ENCODE data around the gene CHFR. TPM values are rescaled to one million over a fixed set of nuclear protein-coding genes. Genes with fewer than 3 reads are reported as not detected.

Gene CHFR
- total and polyA plus RNA-seq, 12 donors: 14.9 to 54.4 (median 26.6) TPM

GRCh38 chr12:132783917-132784531, 103.4 kb downstream of the CHFR start:
- Histone ChIP-seq H3K36me3 (replicated peaks in 1 of 2) (peaks cover 0 to 84% of the 10 kb centered on the region in 2 donors), H3K27ac (no peak overlapping the region), H3K4me3 (no peak overlapping the region), H3K4me1 (replicated peaks in 1 of 2) (no peaks in the 10 kb centered on the region), H3K27me3 (no peaks in the 10 kb centered on the region), H3K9me3 (replicated peaks in 1 of 3) (no peaks in the 10 kb centered on the region)
- intact Hi-C loops (cut with DNase I): no loop called here
- TF ChIP-seq POLR2A (IDR thresholded peaks at IDR 0.05) (no peak), CTCF (IDR thresholded peaks at IDR 0.05) (no peak)
- WGBS, 4 donors: 80 to 88% (median 86%) methylated on average over 15 to 22 of the region's 22 CpGs
- peak in 5 of 7 donors; percentile 30 to 67 (median 53) for DNase-seq

Other genes with a start within 250 kb of the CHFR start
- 10 to 100 TPM in 6 of 9 donors, 1 to 10 TPM in 3; 4.7 to 28.6 (median 15.2) TPM for gene POLE, start 200.3 kb downstream of the CHFR start, total RNA-seq
- 10 to 100 TPM in 2 of 3 donors, 1 to 10 TPM in 1; 4.0 to 43.2 (median 29.9) TPM for gene POLE, start 200.3 kb downstream of the CHFR start, polyA plus RNA-seq
- gene PXMP2, start 200.0 kb downstream of the CHFR start, total RNA-seq: 10 to 100 TPM; 12.6 to 51.7 (median 23.5) TPM
- 1 to 10 TPM; 8.2 to 9.0 (median 8.6) TPM for gene PXMP2, start 200.0 kb downstream of the CHFR start, polyA plus RNA-seq
- 10 to 100 TPM; 23.8 to 53.6 (median 36.1) TPM for gene PGAM5, start 176.8 kb downstream of the CHFR start, total RNA-seq
- 10 to 100 TPM; 12.7 to 29.9 (median 16.7) TPM for gene PGAM5, start 176.8 kb downstream of the CHFR start, polyA plus RNA-seq
- gene ANKLE2, start 125.8 kb downstream of the CHFR start, total RNA-seq: 10 to 100 TPM; 43.6 to 76.1 (median 60.9) TPM
- gene ANKLE2, start 125.8 kb downstream of the CHFR start, polyA plus RNA-seq: 10 to 100 TPM; 53.3 to 70.5 (median 56.6) TPM
- 10 to 100 TPM; 34.0 to 83.5 (median 55.7) TPM for gene GOLGA3, start 58.7 kb downstream of the CHFR start, total RNA-seq
- 10 to 100 TPM; 11.7 to 30.1 (median 20.3) TPM for gene GOLGA3, start 58.7 kb downstream of the CHFR start, polyA plus RNA-seq
- 10 to 100 TPM in 4 of 9 donors, 1 to 10 TPM in 5; 3.7 to 16.3 (median 9.0) TPM for gene ZNF605, start 68.7 kb upstream of the CHFR start, total RNA-seq
- gene ZNF605, start 68.7 kb upstream of the CHFR start, polyA plus RNA-seq: 10 to 100 TPM in 1 of 3 donors, 1 to 10 TPM in 2; 2.7 to 12.8 (median 6.3) TPM
- gene ZNF26, start 98.8 kb upstream of the CHFR start, total RNA-seq: 10 to 100 TPM in 4 of 9 donors, 1 to 10 TPM in 5; 1.1 to 13.4 (median 9.2) TPM
- gene ZNF26, start 98.8 kb upstream of the CHFR start, polyA plus RNA-seq: 1 to 10 TPM; 2.9 to 5.0 (median 4.2) TPM
- 10 to 100 TPM in 8 of 9 donors, 1 to 10 TPM in 1; 8.0 to 42.3 (median 20.2) TPM for gene ZNF84, start 149.9 kb upstream of the CHFR start, total RNA-seq
- gene ZNF84, start 149.9 kb upstream of the CHFR start, polyA plus RNA-seq: 10 to 100 TPM; 14.8 to 22.2 (median 17.0) TPM
- 10 to 100 TPM in 7 of 9 donors, 1 to 10 TPM in 2; 6.5 to 24.3 (median 18.0) TPM for gene ZNF140, start 193.3 kb upstream of the CHFR start, total RNA-seq
- 10 to 100 TPM; 24.8 to 37.3 (median 26.2) TPM for gene ZNF140, start 193.3 kb upstream of the CHFR start, polyA plus RNA-seq
- gene ZNF891, start 242.7 kb upstream of the CHFR start, total RNA-seq: 1 to 10 TPM in 8 of 9 donors, under 1 TPM in 1; 0.69 to 3.0 (median 1.9) TPM
- 1 to 10 TPM in 2 of 3 donors, under 1 TPM in 1; 0.51 to 1.8 (median 1.2) TPM for gene ZNF891, start 242.7 kb upstream of the CHFR start, polyA plus RNA-seq
- 10 to 100 TPM in 4 of 9 donors, 1 to 10 TPM in 5; 3.5 to 25.2 (median 8.8) TPM for gene ZNF10, start 243.0 kb upstream of the CHFR start, total RNA-seq
- gene ZNF10, start 243.0 kb upstream of the CHFR start, polyA plus RNA-seq: 10 to 100 TPM; 10.7 to 18.6 (median 13.0) TPM